Measurements from ENCODE around the gene CISD3.

GRCh38 chr17:38690386-38690785 lies 39.8 kb upstream of the CISD3 start:
- TF ChIP-seq CTCF (conservative IDR thresholded peaks at IDR 0.05; ENCODE audit: low read length) (no peak), EZH2phosphoT487 (IDR thresholded peaks at IDR 0.05; ENCODE audit: borderline replicate concordance) (no peak)

Measured in Loucy (cell line).